Activated CD8-positive, alpha-beta memory T cell treated with anti-CD3 and anti-CD28 coated beads, Interleukin-2, amount 50 U/mL, for 4 hours (primary cell): Measurements from ENCODE around the gene DCLK1.
"Not testable (repeated sequence)": the region's sequence is repeated elsewhere in the genome, so short reads cannot be mapped to it uniquely, and the experiment has no call there.

ENCODE experiments used
- DNase-seq: peaks from one replicate; pipeline ENCODE4 v3.0.0-alpha.2; 2020

The DCLK1 gene

DNA sequence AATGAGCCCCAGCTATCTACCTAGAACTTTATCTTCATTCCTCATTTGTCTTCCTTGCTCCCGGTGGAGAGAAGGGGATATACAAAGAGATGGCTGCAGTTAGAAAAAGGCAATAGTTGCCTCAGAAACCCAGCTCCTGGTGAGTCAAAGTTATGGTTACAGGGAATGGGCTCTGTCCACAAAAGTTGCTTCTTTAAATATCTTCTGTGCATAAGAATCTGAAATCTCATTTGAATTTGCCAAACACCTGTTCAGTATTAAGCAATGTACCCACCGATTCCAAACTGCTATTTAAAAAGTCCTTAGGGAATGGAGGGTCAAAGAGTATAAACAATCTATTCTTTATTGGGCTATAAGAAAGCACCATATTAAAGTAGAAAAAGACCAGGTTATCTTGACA, 48.4 kb downstream of the DCLK1 start:
- no peak for DNase-seq

DNA sequence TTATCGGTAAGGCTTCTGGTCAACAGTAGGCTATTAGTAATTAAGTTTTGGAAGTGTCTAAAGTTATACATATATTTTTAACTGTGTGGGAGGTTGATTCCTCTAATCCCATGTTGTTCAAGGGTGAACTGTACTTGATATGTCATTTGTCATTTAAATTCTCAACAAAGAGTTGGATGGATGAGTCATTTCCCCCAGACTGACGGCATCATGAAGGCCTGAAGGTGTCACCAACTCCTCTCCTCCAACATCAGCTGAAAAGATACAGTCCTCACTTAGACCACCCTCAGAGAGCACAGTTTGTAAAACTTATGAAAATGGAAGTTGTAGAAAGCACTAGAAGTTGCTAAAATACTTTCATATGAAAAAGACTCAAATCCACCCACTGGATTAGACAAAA, 48.8 kb downstream of the DCLK1 start:
- DNase-seq: no peak

DNA sequence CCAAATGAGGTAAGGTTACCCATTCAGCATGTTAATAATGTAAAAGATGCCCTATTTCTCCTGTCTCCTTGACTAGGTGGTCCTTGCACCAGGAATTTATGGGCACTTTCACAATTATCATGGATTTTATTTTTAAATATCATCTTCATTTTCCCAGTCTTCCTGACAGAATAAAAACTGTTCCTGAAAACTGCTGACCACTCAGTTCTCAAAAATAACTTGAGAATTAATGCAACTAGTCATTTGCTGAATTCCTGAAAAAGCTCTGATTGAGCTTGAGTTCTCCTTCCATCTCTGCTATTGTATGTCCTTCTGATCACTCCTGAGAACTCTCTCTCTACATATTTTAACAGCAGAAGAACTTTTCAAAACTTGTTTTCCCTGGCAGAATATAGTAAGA, 55.0 kb downstream of the DCLK1 start:
- DNase-seq: no peak

DNA sequence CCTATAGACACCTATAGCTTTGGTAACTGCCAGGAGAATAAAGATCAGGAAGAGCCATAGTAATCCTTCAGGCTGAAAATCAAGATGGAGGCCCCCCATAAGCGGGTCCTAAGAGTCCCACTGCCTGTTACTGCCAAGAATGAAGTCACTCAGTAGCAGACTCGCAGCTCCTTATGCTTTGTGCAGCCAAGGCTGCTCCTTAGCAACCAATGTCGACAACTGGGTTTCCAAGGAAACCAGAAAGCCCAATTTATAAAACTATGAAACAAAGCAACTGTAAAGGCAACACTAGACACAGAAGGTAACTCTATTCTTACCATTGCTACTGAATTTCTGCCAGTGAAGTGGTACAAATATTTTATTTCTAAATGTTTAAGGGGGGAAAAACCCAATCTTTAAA, 56.5 kb downstream of the DCLK1 start:
- DNase-seq: no peak

DNA sequence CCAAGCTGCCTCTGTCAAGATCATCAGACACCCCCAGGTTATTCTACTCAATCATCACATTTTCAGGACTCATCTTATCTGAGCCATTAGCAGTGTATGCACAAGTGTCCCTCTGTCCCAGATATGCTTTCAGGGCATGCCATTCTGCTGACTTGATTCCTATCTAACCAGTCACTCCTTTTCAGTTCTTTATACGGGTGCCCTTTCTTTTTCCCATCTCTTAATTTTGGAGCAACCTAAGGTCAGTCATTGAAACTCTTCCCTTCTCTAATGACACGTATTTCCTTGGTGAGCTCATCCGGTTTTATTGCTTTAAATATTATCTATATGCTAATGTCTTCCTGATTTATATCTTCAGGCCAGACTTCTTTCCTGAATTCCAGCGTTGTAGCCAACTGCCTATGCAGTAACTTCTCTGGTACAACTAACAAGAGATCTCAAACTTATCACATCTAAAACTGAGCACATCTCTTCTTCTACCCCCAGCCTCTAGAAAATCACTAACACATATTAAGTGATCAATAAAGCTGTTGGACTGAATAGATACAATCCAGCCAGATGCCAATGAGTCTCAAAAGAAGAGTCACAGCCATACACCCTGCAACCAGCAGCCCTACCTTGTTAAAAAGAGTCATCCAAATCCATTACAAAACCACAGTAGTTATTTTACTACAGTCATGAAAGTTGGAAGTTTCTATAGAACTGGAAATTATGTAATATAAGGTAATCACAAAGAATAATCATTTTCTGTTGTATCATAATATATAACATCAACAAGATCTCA, 58.8 kb downstream of the DCLK1 start:
- DNase-seq: no peak

DNA sequence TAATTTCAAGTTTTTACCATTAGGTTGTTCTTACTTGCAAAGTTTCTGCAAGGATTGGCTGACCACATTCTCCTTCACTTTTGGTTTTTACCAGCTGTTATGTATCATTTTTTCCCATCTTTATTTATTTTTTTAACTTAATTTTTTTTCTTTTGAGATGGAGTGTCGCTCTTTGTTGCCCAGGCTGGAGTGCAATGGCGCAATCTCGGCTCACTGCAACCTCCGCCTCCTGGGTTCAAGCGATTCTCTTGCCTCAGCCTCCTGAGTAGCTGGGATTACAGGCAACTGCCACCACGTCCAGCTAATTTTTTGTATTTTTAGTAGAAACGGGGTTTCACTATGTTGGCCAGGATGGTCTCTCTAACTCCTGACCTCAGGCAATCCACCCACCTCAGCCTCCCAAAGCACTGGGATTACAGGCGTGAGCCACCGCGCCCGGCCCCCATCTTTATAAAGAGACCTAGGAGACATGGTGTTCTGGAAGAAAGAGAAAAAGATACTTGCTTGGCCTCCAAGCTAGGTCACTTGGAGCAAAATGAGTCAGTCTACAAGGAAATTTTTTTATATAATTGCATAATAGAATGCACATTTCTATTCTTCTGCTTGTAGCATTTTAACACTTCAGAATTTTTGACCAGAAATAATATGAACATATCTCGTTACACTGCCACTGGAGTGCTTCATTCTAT, 60.5 kb downstream of the DCLK1 start:
- DNase-seq: not testable (repeated sequence)

DNA sequence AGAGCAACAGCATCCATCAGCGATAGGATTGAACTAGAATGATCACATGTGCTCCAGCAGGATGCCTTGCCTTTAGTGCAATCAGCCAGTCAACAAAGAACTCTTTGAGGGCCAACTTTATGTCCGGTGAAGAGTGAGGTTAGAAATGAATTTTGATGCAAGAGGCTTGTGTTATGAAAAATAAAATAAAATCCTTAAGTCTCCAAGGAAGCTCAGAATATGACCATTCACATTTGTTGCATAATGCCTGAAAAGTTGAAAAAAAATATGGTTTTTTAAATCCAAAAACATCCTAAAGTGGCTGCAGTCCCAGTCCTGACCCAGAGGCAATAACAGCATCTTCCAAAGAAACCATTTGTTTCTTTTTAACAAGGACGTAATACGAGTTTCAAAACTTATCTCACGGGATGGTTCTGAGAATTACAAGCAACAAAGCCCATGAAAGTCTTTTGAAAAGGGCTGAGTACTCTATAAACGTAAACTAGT, 61.3 kb downstream of the DCLK1 start:
- no peak for DNase-seq

DNA sequence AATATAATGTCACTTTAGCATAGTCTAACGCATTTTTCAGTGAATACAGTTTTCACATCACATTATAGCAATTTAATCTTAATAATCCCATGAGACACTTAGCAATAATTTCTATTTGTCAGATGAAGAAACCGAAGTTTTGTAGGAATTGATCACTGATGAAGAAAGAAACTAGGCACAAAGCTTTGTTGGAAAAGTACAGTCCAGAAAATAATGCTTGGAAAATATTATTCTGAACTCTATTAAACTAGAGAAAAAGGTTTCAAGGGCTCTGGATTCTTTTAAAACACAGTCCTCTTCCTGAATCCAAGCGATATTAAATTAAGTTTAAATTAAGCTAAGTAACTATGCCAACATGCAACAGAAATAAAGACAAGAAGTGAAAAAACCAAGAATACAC, 62.2 kb downstream of the DCLK1 start:
- DNase-seq: no peak

DNA sequence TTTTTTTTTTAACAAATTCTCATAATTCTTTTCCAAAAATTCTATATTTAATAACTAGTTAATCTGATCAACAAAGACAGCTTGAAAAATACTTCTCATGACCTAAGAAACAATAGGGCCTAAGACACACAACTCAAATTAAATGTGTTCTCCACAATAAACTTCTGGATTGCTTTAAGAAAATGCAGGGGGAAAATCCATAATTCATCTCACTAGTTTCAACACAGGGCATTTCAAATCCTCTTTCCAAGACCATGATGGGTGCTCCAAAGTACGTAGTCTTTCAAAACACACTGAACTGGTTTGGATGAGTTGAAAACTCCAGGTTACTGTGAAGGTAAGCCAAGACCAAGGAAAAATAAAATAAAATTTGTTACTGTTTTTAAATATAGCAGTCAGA, 62.6 kb downstream of the DCLK1 start:
- no peak for DNase-seq

DNA sequence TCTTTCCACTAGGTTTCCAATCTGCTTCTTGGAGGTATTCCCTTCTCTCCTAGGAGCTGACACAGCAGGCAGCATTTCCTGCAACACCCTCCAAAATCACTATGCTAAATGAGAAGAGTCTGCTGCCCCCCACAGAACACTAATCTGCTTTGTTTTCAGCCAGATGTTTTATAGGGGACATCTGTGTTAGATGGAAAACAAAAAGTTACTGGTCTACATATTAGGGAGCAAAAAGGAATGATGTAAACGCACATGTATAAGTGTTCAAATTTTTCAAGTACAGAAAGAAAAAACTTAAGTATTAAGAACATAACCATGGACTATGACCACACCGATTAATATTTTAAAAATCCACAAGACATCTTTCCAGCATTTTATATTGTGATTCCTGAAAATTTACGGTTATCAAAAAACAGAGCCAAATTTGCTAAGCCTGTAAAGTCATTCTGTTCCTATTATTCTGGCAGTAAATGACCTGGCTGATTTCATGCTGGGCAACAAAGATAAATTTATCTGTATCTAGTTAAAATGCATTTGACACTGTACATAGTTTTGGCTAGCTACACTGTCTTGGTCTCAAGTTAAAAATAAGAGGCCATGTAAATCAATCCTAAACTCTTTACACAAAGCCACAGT, 63.3 kb downstream of the DCLK1 start:
- no peak for DNase-seq

DNA sequence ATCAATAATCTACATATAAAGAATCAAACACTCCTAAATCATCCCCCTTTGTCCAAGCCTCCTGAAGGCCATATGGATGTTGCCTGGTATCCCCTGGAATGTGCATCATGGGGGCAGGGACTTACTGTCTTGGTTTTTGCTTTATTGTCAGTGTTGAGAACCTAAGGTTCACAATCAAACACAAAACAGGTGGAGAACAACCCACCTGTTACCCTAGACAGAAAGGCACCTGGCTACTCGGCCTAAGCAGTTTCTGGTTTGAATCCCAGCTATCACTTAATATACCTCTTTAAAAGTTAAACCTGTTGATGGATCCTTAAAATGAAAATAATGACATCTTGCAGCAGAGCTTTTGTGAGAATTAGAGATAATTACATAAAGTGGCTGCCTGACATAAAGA, 68.9 kb downstream of the DCLK1 start:
- no peak for DNase-seq

DNA sequence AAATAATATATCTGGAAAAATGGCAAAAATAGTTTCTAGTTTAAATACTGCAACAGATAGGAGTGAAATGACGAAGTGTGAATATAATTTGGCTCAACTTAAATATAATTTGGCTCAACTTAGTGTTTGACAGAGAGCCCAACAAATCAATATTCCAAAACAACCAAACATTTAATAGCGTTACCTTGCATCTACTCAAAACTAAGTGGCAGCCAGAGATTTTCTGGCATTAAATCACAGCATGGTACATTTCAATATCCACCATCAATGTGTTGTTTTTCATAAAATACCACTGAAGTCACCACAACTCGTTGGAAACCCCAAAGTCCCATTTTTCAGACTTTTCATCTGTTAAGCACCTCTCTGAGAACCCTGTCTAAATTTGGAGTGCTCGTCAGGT, 69.6 kb downstream of the DCLK1 start:
- DNase-seq: no peak

DNA sequence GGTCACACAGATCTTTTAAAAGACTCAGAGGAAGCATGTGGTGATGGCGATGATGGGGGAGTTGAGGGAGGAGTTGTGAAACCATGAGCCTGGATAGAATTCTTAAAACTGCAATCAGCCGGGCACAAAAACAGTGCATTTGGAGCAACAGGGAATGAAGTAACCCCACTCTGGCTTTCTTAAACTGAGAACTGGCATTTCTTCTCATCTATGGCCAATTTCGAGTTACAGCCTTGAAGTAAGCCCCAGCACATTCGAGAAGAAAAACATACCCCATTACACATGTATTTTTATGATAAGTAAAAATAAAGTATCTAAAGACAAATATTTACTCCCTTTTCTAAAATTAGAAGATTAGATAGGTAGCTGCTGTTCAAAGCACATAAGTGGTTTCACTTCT, 70.1 kb downstream of the DCLK1 start:
- DNase-seq: no peak

DNA sequence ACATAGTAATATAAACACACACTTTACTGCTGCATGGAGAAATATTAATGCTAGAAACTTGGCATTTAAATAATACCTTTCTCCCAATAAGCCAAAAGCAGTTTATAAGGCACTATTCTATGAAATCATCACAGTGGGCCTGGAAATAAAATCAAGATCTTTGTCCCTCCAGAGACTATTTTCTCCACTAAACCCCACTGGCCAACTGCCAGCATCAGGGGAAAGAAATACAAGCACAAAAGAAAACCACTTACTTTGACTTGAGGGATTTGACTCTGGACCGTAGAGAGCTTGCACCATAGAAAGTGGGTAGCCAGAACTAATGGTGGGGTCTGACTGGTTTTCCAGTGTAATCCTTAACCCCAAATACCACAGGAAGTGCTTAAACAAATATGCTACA, 71.9 kb downstream of the DCLK1 start:
- no peak for DNase-seq

DNA sequence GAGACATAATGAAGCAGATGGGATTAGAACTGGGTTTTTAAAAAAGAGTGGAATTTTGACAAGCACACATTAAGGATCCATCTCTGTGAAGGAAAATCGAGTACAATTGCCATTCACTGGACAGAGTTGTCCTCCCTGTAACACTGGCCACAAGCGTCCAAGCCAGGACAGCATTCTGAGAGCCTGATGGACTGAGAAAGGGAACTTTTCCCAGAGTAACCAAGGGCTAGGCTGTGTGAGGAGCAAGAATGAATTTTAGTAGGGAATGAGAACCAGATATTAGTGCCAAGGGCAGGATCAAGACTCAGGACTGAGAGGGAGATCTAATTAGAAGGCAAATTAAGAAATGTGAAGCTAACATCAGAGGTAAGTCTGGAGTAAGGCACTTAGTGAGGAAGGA, 73.1 kb downstream of the DCLK1 start:
- no peak for DNase-seq

DNA sequence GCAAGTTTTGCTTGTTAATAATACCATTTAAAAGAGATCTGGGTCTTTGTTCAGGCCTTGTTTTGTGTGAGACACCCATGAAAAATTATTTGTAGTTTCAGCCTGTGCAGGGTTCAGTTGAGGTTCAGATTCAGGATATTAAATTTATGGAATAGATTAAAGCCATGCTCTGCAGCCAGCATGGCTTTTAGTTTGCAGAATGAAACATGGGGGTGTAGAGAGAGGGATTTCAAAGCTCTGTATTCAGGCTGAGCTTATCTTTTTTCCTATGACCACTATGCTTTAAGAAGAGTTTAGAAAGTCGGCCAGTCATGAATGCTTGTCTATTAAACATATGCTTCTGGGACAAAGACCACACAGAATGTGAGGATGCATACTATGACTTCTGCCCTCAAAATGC, 73.6 kb downstream of the DCLK1 start:
- no peak for DNase-seq

DNA sequence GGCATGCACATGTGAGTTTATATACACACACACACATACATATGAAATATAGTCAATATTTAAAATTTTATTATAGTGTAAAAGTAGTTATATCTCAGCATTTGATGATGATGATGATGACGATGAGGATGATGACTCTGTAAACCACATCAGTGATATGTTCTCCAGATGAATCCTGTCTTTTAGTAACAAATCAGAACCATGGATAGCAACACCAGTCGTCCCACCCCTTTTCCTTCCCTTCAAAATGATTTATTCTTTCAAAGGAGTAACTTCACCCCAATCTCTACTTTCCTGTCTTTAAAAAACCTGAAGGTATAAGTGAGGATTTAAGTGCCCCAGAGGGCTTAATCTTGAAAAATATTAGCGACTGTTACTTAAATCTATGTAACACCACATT, 74.1 kb downstream of the DCLK1 start:
- no peak for DNase-seq

DNA sequence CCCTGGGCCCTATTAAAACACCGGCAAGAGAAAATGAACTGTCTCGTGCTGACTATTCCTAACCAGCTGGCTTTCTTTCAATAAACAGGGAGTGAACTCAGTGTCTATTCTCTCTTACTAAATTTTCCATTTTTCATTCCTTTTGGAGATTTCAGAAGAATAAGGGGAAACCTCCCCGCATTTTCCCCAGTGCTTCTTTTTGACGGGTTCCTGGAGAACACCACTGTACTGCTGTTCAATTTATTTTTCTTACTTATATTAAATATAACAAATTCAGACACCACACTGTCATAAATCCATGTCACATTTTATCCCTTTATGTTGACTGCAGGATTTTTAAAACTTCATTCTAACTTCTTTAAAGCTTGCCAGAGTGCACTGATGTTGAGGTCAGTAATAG, 75.8 kb downstream of the DCLK1 start:
- DNase-seq: no peak

DNA sequence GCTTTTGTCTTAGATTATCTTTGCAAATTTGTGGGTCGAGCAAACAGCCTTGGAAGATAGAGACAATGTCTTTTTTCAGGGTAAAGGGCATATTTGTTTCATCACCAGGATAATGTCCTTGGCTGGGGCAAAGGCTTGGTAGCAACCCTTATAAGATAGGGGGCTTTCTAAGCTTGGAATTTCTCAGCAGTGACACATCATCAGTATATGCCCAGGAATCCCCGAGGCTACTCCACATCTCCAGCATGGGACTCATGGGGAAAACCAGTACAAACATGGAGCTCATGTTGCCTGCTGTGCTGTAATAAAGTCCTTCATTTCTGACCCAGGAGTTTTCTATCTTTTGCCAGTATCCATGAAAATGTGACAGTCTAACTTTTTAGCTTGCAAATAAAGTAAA, 77.1 kb downstream of the DCLK1 start:
- DNase-seq: no peak

DNA sequence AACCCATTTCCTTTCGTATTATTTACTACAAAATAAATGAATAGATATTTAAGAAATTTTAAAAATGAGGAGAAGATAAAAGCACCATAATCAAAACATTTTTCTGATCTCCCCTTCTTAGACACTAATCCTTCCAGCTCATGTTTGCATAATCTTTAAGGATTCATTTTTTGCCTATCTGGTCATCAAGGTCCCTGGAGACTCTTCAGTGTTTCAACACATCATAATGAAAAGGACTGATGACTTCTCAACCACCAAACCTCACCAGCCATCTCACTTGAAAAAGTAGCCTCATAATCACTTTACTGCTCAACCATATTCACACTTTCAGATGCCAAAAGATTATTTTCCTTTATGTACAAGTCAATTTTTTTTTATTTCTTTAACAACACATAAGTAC, 80.1 kb downstream of the DCLK1 start:
- DNase-seq: no peak

DNA sequence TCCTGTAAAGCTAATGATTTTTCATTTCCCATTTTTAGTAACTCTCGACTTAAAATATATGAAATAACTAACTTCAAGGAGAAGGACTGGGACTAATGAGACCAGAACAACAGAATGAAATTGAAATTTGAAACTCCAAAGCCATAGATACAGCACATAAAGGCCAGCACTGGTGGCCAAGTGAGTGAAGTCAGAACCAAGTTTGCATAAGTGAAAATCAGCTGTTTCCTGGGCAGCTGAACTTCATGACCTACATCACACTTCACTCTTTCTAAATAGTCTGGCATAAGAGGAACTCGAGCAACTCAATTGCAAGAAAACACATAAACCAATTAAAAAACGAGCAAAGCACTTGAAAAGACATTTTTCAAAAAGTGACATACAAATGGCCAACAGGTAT, 84.5 kb downstream of the DCLK1 start:
- no peak for DNase-seq

DNA sequence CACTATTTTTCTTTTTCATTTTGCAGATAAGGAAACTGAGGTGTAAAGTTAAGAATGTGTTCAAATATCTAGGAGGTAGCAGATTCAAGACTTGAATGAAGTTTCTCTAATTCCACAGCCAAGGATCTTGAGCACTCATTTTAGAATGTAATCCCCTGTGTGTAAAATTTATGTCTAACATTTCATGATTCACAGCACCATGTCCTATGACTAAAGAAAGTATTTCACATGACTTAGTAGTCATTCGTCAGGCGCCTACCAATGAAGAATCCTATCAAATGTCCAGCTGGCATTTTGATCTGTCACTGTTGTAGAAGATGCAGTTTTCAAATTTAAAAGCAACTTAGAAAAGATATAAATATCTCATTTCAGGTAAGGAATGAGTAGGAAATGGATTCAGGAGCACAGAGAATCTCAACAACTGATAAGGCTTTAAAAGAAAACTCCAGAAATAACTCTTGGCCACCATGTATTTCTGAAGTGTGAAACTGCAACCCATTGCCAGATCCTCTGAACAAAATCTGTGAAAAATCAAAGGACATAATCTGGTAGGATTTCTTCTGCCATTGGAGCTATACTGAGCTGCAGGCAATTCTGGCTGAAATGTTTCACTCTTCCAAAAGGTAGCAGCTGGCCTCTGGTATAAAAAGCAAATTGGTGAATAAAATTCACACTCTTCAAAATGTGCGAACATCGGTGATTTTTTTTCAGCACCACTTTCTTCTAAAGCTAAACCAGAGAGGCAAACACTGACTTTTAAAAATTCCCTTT, 92.2 kb downstream of the DCLK1 start:
- DNase-seq: no peak

DNA sequence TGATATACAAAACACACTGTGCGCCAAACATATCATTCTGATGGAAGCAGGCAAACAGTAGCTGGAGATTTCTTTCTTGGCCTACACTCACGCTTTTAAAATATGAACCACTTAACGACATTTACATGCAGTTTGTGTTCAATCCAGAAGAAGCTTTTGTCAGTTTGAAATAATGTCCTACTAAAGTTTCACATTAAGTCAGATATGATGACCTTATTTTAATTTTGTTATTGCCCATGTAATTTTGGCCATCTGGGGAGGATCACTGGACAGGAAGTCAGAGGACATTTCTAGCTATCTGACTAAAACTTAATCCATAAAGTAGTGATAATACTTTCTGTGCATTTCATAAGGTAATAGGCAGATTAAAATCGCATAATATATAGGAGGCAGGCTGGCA, 98.1 kb downstream of the DCLK1 start:
- DNase-seq: no peak
